Measurements from ENCODE around the gene GPRC5A.

DNA sequence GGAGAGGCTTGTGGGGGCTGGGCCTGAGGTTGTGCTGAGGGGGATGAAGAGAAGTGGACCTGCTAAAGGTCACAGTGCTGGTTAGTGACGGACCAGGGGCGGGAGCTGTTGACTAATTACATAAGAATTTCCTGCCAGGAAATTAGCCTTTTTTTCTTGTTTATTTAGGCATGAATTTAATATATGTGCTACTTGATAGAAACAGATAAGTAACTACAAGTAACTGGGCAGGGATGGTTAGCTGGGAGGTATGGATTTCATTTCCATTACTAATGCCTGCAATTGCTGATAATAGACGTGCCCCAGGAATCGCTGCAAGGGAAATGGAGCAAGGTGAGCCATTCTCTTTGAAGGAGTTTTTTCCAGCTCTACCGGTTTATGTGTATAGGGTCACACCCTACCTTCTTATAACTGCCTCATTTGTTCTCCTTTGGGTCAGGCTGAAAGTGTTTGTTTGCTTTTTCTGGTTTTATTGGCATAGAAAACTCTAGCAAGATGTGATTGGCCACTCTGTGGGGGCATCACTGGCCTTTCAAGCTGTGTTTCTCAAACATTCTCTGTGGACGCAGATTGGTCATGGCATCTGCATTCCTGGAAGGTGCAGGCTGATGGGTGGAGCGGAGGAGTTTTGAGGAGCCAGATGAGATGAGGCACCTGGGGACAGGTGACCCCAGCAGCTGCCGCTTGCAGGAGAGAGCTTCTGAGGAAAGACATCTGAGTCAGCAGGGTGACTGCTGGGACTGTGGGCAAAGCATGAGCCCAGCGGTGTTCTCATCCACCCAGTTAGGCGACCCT, 19.0 kb upstream of the GPRC5A start:
- TF ChIP-seq, protein P1, sequence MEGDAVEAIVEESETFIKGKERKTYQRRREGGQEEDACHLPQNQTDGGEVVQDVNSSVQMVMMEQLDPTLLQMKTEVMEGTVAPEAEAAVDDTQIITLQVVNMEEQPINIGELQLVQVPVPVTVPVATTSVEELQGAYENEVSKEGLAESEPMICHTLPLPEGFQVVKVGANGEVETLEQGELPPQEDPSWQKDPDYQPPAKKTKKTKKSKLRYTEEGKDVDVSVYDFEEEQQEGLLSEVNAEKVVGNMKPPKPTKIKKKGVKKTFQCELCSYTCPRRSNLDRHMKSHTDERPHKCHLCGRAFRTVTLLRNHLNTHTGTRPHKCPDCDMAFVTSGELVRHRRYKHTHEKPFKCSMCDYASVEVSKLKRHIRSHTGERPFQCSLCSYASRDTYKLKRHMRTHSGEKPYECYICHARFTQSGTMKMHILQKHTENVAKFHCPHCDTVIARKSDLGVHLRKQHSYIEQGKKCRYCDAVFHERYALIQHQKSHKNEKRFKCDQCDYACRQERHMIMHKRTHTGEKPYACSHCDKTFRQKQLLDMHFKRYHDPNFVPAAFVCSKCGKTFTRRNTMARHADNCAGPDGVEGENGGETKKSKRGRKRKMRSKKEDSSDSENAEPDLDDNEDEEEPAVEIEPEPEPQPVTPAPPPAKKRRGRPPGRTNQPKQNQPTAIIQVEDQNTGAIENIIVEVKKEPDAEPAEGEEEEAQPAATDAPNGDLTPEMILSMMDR (IDR thresholded peaks at IDR 0.05): no peak
- no peak for TF ChIP-seq POLR2AphosphoS5 (IDR thresholded peaks at IDR 0.05; ENCODE audit: insufficient read depth in 1 of 2, low read depth in 1 of 2)
